Measurements from ENCODE around the gene HNRNPF.

Gene HNRNPF

DNA sequence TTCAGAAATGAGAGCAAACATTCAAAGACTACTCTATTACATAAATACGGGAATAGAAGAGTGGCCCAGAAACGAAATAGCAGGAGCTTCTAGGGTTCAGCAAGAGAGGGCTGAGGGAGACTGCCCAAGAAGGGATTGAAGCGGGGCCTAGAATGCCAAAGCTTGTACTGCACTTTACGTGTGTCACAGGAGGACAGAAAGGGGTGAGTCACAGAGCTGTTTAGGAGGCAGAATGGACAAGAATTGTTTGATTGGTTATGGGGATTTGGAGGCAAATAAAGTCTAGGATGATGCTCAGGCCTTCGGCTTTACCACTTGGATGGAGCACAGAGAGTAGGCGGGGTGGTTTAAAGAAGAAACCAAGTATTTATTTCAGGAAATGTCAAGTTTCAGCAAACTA, 48.9 kb downstream of the HNRNPF start:
- Histone ChIP-seq H3K23ac (ENCODE audit: low read length) (no peak overlapping the region), H3K9me3 (ENCODE audit: insufficient read depth, low read depth, low read length) (no peaks in the 10 kb centered on the region), H3K4me2 (ENCODE audit: low read length) (no peak overlapping the region), H3K79me2 (ENCODE audit: control insufficient read depth, insufficient read depth, low read length, poor library complexity) (peaks cover 3% of the 10 kb centered on the region), H3K18ac (ENCODE audit: low read length) (no peak overlapping the region), H4K8ac (ENCODE audit: low read depth, low read length) (no peak overlapping the region), H2AK5ac (ENCODE audit: low read length) (no peak overlapping the region), H3K4me3 (ENCODE audit: low read depth, low read length) (no peak overlapping the region), H3K14ac (ENCODE audit: low read length) (no peak overlapping the region), H2BK5ac (ENCODE audit: low read depth, low read length, poor library complexity) (no peak overlapping the region), H3K79me1 (ENCODE audit: low read length) (peaks cover 9% of the 10 kb centered on the region), H3K36me3 (ENCODE audit: control insufficient read depth in 1 of 2, insufficient read depth in 2 of 2, low read length in 2 of 2) (no peaks in the 10 kb centered on the region), H3K27me3 (ENCODE audit: insufficient read depth, low read length) (no peaks in the 10 kb centered on the region), H3K4ac (ENCODE audit: low read depth, low read length) (no peak overlapping the region), H4K91ac (ENCODE audit: low read depth, low read length) (no peak overlapping the region), H3K9ac (ENCODE audit: low read length) (no peak overlapping the region), H3K4me1 (ENCODE audit: control insufficient read depth in 1 of 2, insufficient read depth in 2 of 2, low read length in 2 of 2) (peaks cover 7 to 8% of the 10 kb centered on the region in 2 experiments), H2BK120ac (ENCODE audit: insufficient read depth, low read length, poor library complexity) (no peak overlapping the region), H2BK12ac (ENCODE audit: low read length) (no peak overlapping the region), H4K12ac (ENCODE audit: low read depth, low read length) (no peak overlapping the region), H2AFZ (ENCODE audit: insufficient read depth, low read length, poor library complexity) (no peak overlapping the region), H3K27ac (ENCODE audit: low read depth, low read length) (no peak overlapping the region)
- no peak for DNase-seq
- no CpG with 5 or more reads among the region's 6 CpGs for WGBS (ENCODE audit: extremely low coverage, insufficient coverage, insufficient read length)

DNA sequence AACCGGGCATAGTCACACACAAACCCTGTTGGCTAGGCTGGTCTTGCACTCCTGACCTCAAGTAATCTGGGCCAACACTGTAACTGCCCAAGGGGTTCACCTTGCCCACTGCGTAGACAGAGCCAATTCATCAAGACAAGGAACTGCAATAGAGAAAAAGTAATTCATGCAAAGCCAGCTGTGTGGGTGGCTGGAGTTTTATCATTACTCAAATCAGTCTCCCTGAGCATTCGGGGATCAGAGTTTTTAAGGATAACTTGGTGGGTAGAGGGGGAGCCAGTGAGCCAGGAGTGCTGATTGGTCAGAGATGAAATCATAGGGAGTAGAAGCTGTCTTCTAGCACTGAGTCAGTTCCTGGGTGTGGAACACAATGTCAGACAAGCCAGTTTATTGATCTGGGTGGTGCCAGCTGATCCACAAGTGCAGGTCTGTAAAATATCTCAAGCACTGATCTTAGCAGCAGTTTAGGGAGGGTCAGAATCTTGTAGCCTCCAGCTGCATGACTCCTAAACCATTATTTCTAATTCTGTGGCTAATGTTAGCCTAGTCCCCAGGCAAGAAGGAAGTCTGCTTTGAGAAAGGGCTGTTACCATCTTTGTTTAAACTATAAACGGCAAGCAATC, 53.1 kb downstream of the HNRNPF start:
- Histone ChIP-seq H2BK5ac (ENCODE audit: low read depth, low read length, poor library complexity) (no peak overlapping the region), H4K91ac (ENCODE audit: low read depth, low read length) (no peak overlapping the region), H3K18ac (ENCODE audit: low read length) (no peak overlapping the region), H3K79me1 (ENCODE audit: low read length) (no peaks in the 10 kb centered on the region), H3K4me1 (ENCODE audit: control insufficient read depth in 1 of 2, insufficient read depth in 2 of 2, low read length in 2 of 2) (peaks cover under 1% of the 10 kb centered on the region in 2 experiments), H3K23ac (ENCODE audit: low read length) (no peak overlapping the region), H3K9ac (ENCODE audit: low read length) (no peak overlapping the region), H4K12ac (ENCODE audit: low read depth, low read length) (no peak overlapping the region), H2AFZ (ENCODE audit: insufficient read depth, low read length, poor library complexity) (no peak overlapping the region), H3K14ac (ENCODE audit: low read length) (no peak overlapping the region), H3K27me3 (ENCODE audit: insufficient read depth, low read length) (no peaks in the 10 kb centered on the region), H3K4ac (ENCODE audit: low read depth, low read length) (no peak overlapping the region), H3K9me3 (ENCODE audit: insufficient read depth, low read depth, low read length) (no peaks in the 10 kb centered on the region), H3K27ac (ENCODE audit: low read depth, low read length) (no peak overlapping the region), H4K8ac (ENCODE audit: low read depth, low read length) (no peak overlapping the region), H2BK120ac (ENCODE audit: insufficient read depth, low read length, poor library complexity) (no peak overlapping the region), H3K79me2 (ENCODE audit: control insufficient read depth, insufficient read depth, low read length, poor library complexity) (no peaks in the 10 kb centered on the region), H3K36me3 (ENCODE audit: control insufficient read depth in 1 of 2, insufficient read depth in 2 of 2, low read length in 2 of 2) (no peaks in the 10 kb centered on the region), H3K4me2 (ENCODE audit: low read length) (no peak overlapping the region), H2BK12ac (ENCODE audit: low read length) (no peak overlapping the region), H2AK5ac (ENCODE audit: low read length) (no peak overlapping the region), H3K4me3 (ENCODE audit: low read depth, low read length) (no peak overlapping the region)
- no CpG with 5 or more reads among the region's 4 CpGs for WGBS (ENCODE audit: extremely low coverage, insufficient coverage, insufficient read length)
- DNase-seq = no peak

- Histone ChIP-seq H3K36me3 (ENCODE audit: control insufficient read depth in 1 of 2, insufficient read depth in 2 of 2, low read length in 2 of 2) (no peaks in the 10 kb centered on the region), H4K12ac (ENCODE audit: low read depth, low read length) (no peak overlapping the region), H3K9me3 (ENCODE audit: insufficient read depth, low read depth, low read length) (no peaks in the 10 kb centered on the region), H3K4me1 (ENCODE audit: control insufficient read depth in 1 of 2, insufficient read depth in 2 of 2, low read length in 2 of 2) (peaks cover 10% of the 10 kb centered on the region in 2 experiments), H2BK12ac (ENCODE audit: low read length) (no peak overlapping the region), H4K91ac (ENCODE audit: low read depth, low read length) (no peak overlapping the region), H3K14ac (ENCODE audit: low read length) (no peak overlapping the region), H3K27me3 (ENCODE audit: insufficient read depth, low read length) (no peaks in the 10 kb centered on the region), H3K79me1 (ENCODE audit: low read length) (no peaks in the 10 kb centered on the region), H2BK120ac (ENCODE audit: insufficient read depth, low read length, poor library complexity) (no peak overlapping the region), H3K4me2 (ENCODE audit: low read length) (no peak overlapping the region), H3K4me3 (ENCODE audit: low read depth, low read length) (no peak overlapping the region), H2AFZ (ENCODE audit: insufficient read depth, low read length, poor library complexity) (no peak overlapping the region), H3K4ac (ENCODE audit: low read depth, low read length) (no peak overlapping the region), H2BK5ac (ENCODE audit: low read depth, low read length, poor library complexity) (no peak overlapping the region), H3K18ac (ENCODE audit: low read length) (no peak overlapping the region), H3K27ac (ENCODE audit: low read depth, low read length) (no peak overlapping the region), H3K9ac (ENCODE audit: low read length) (no peak overlapping the region), H3K79me2 (ENCODE audit: control insufficient read depth, insufficient read depth, low read length, poor library complexity) (no peaks in the 10 kb centered on the region), H2AK5ac (ENCODE audit: low read length) (no peak overlapping the region), H4K8ac (ENCODE audit: low read depth, low read length) (no peak overlapping the region), H3K23ac (ENCODE audit: low read length) (no peak overlapping the region)
- no CpG with 5 or more reads among the region's 2 CpGs for WGBS (ENCODE audit: extremely low coverage, insufficient coverage, insufficient read length)
- no peak for DNase-seq
Observed at GRCh38 chr10:43354879-43355380, 54.1 kb downstream of the HNRNPF start.

DNA sequence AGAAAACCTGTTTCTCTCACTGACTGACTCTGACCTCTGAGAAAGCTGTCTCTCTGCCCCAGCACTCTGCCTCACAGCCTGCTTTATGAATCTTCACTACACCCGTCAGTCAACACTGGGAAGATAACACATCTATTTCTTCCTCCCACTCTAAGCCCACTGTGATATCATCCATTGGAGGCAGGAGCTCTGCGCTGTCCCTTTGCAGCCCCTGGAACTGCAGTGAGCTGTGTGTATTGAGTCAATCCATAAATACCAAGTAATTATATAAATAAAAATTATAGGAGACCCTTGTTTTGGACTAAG, 54.7 kb downstream of the HNRNPF start:
- Histone ChIP-seq H3K4me1 (ENCODE audit: control insufficient read depth in 1 of 2, insufficient read depth in 2 of 2, low read length in 2 of 2) (peaks cover 11 to 12% of the 10 kb centered on the region in 2 experiments), H3K9me3 (ENCODE audit: insufficient read depth, low read depth, low read length) (no peaks in the 10 kb centered on the region), H3K9ac (ENCODE audit: low read length) (no peak overlapping the region), H2BK120ac (ENCODE audit: insufficient read depth, low read length, poor library complexity) (no peak overlapping the region), H3K14ac (ENCODE audit: low read length) (no peak overlapping the region), H4K12ac (ENCODE audit: low read depth, low read length) (no peak overlapping the region), H4K91ac (ENCODE audit: low read depth, low read length) (no peak overlapping the region), H2BK12ac (ENCODE audit: low read length) (no peak overlapping the region), H3K18ac (ENCODE audit: low read length) (no peak overlapping the region), H2AK5ac (ENCODE audit: low read length) (no peak overlapping the region), H3K79me2 (ENCODE audit: control insufficient read depth, insufficient read depth, low read length, poor library complexity) (no peaks in the 10 kb centered on the region), H3K4ac (ENCODE audit: low read depth, low read length) (no peak overlapping the region), H2AFZ (ENCODE audit: insufficient read depth, low read length, poor library complexity) (no peak overlapping the region), H3K4me3 (ENCODE audit: low read depth, low read length) (no peak overlapping the region), H3K27ac (ENCODE audit: low read depth, low read length) (no peak overlapping the region), H4K8ac (ENCODE audit: low read depth, low read length) (no peak overlapping the region), H3K23ac (ENCODE audit: low read length) (no peak overlapping the region), H3K27me3 (ENCODE audit: insufficient read depth, low read length) (no peaks in the 10 kb centered on the region), H3K4me2 (ENCODE audit: low read length) (no peak overlapping the region), H3K36me3 (ENCODE audit: control insufficient read depth in 1 of 2, insufficient read depth in 2 of 2, low read length in 2 of 2) (no peaks in the 10 kb centered on the region), H2BK5ac (ENCODE audit: low read depth, low read length, poor library complexity) (no peak overlapping the region), H3K79me1 (ENCODE audit: low read length) (no peaks in the 10 kb centered on the region)
- WGBS (ENCODE audit: extremely low coverage, insufficient coverage, insufficient read length) = no CpG with 5 or more reads among the region's 2 CpGs
- DNase-seq = no peak
